Endothelial cell (in vitro differentiated cells): ENCODE results near the gene KRTAP10-11. TPM values are rescaled to one million over a fixed set of nuclear protein-coding genes. Genes with fewer than 3 reads are reported as not detected.
"Not testable (repeated sequence)": the region's sequence is repeated elsewhere in the genome, so short reads cannot be mapped to it uniquely, and the experiment has no call there.

Source experiments
- DNase-seq: peaks from one replicate; pipeline ENCODE4 v3.0.0; 2021; ENCODE audit warnings: low spot score
- H3K27ac Mint-ChIP-seq: one replicate; pipeline ENCODE4 v1.8.0; 2021; ENCODE audit warnings: mixed read lengths, inconsistent platforms; ENCODE audit not compliant: unreplicated experiment
- H3K27me3 Mint-ChIP-seq: one replicate; pipeline ENCODE4 v1.8.0; 2021; ENCODE audit warnings: mild to moderate bottlenecking, moderate library complexity, mixed read lengths, inconsistent platforms; ENCODE audit not compliant: unreplicated experiment
- H3K36me3 Mint-ChIP-seq: one replicate; pipeline ENCODE4 v1.8.0; 2021; ENCODE audit warnings: mild to moderate bottlenecking, low read depth, mixed read lengths, inconsistent platforms; ENCODE audit not compliant: unreplicated experiment
- H3K4me1 Mint-ChIP-seq: one replicate; pipeline ENCODE4 v1.8.0; 2021; ENCODE audit warnings: mild to moderate bottlenecking, mixed read lengths, inconsistent platforms; ENCODE audit not compliant: unreplicated experiment
- H3K4me3 Mint-ChIP-seq: one replicate; pipeline ENCODE4 v1.8.0; 2021; ENCODE audit warnings: mild to moderate bottlenecking, mixed read lengths, inconsistent platforms; ENCODE audit not compliant: unreplicated experiment
- H3K9me3 Mint-ChIP-seq: one replicate; pipeline ENCODE4 v1.8.0; 2021; ENCODE audit warnings: mixed read lengths, inconsistent platforms; ENCODE audit not compliant: unreplicated experiment
- total RNA-seq: library from RNA; stranded (reverse); fragmentation: NEBNext Ultra II Directional; extraction: Animal tissue kit (Norgen Biotek cat#: 25700); gene quantifications from one replicate; pipeline ENCODE4 v1.2.1, GENCODE V29; 2021; ENCODE audit not compliant: unreplicated experiment
- TF ChIP-seq, protein P1 (sequence below): fragments of 200-600 bp; sonication (generic); IDR thresholded peaks from one replicate; pipeline ENCODE4 v1.5.0; 2021; ENCODE audit warnings: antibody characterized with exemption; ENCODE audit not compliant: unreplicated experiment

KRTAP10-11 gene
- total RNA-seq, 1 donor from 2014 or later = not detected

GRCh38 chr21:44682580-44683151, 36.5 kb downstream of the KRTAP10-11 start:
- Mint-ChIP-seq H3K4me1 (peaks cover 5% of the 10 kb centered on the region), H3K27ac (no peak overlapping the region), H3K36me3 (no peaks in the 10 kb centered on the region), H3K27me3 (peaks cover 8% of the 10 kb centered on the region), H3K4me3 (no peak overlapping the region), H3K9me3 (no peaks in the 10 kb centered on the region)
- TF ChIP-seq, protein P1, sequence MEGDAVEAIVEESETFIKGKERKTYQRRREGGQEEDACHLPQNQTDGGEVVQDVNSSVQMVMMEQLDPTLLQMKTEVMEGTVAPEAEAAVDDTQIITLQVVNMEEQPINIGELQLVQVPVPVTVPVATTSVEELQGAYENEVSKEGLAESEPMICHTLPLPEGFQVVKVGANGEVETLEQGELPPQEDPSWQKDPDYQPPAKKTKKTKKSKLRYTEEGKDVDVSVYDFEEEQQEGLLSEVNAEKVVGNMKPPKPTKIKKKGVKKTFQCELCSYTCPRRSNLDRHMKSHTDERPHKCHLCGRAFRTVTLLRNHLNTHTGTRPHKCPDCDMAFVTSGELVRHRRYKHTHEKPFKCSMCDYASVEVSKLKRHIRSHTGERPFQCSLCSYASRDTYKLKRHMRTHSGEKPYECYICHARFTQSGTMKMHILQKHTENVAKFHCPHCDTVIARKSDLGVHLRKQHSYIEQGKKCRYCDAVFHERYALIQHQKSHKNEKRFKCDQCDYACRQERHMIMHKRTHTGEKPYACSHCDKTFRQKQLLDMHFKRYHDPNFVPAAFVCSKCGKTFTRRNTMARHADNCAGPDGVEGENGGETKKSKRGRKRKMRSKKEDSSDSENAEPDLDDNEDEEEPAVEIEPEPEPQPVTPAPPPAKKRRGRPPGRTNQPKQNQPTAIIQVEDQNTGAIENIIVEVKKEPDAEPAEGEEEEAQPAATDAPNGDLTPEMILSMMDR = no peak
- no peak for DNase-seq

DNA sequence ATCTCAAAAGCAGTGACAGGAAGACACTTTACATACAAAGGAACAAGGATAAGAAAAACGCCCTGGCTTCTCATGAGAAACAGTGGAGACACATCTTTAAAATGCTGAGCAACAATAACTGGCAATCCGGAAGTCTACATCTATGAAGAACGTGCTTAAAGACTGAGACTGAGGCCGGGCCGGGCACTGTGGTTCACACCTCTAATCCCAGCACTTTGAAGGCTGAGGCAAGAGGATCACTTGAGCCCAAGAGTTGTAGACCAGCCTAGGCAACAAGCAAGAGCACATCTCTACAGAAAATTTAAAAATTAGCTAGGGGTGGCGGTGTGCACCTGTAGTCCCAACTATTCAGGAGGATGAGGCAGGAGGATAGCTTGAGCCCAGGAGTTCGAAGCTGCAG, 37.9 kb downstream of the KRTAP10-11 start:
- Mint-ChIP-seq H3K4me3 (no peak overlapping the region), H3K27ac (peak overlapping the region; percentile 1), H3K4me1 (peaks cover 5% of the 10 kb centered on the region), H3K9me3 (no peaks in the 10 kb centered on the region), H3K27me3 (peaks cover 11% of the 10 kb centered on the region), H3K36me3 (no peaks in the 10 kb centered on the region)
- TF ChIP-seq, protein P1 = no peak
- DNase-seq = no peak

GRCh38 chr21:44684483-44684882, 38.3 kb downstream of the KRTAP10-11 start:
- no peak for DNase-seq
- H3K4me3 Mint-ChIP-seq = no peak overlapping the region
- H3K9me3 Mint-ChIP-seq = no peaks in the 10 kb centered on the region
- TF ChIP-seq, protein P1 = no peak
- H3K27ac Mint-ChIP-seq = no peak overlapping the region
- H3K36me3 Mint-ChIP-seq = no peaks in the 10 kb centered on the region
- peaks cover 11% of the 10 kb centered on the region for H3K27me3 Mint-ChIP-seq
- H3K4me1 Mint-ChIP-seq = peaks cover 5% of the 10 kb centered on the region

DNA sequence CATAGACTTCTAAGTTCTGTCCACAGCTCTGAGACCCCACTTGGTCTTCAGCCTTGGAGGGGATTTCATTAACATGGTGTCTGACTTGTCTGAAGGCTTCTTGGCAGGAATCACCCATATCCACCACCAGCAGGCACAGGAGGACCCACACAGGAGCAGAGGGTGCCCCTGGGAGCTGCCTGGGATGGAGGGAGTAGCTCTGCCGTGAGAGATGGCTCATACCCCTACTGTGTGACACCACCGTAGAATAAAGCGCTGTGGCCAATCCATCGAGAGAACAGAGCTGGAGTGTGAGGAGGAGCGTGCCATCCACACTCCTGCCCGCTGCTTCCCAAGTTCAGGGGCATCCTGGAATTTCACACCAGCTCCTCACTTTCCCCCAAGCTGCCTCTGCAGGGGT, 38.8 kb downstream of the KRTAP10-11 start:
- not testable (repeated sequence) for H3K4me3 Mint-ChIP-seq, DNase-seq, H3K27ac Mint-ChIP-seq, H3K36me3 Mint-ChIP-seq, H3K9me3 Mint-ChIP-seq, H3K4me1 Mint-ChIP-seq
- peaks cover 11% of the 10 kb centered on the region for H3K27me3 Mint-ChIP-seq

DNA sequence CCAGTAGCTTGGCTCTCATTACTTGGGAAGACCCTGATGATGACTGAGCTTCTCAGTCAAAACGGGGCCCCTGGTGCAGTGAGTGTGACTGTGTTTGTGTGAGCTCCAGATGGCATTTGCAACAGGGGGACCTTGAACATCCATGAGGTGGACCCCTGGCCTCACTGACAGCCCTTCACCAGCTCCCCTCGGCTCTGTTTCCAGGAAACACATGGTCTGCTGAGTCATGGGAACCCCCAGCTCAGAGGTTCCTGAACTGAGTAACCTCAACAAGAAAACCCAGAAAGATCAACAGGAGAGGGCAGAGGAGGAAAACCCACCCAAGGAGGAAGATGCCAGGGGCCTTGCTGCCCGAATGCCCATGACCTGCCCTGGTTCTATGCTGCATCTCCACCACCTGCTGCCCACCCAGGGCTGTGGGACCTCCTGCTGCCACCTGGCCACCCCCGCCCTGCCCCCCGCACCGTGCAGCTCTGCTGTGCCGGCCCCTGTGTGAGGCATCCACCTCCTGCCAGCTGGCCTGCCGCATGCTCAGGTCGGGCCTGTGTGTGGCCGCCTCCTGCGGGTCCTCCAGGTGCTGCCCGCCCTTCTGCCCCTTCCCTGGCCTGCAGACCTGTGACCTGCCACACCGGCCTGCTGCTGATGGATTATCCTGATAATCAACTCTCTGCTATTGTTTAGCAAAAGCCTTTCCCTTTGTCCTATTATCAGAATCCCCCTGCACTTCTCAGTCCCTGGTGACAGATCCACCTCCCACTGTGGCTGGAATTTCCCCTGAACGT, 40.0 kb downstream of the KRTAP10-11 start:
- no peak for DNase-seq
- Mint-ChIP-seq H3K4me1 (peaks cover 5% of the 10 kb centered on the region), H3K36me3 (no peaks in the 10 kb centered on the region), H3K4me3 (no peak overlapping the region), H3K9me3 (no peaks in the 10 kb centered on the region), H3K27ac (peak overlapping the region; percentile 24), H3K27me3 (peaks cover 9% of the 10 kb centered on the region)
- TF ChIP-seq, protein P1 = no peak
